Fibroblast of lung (primary cell): ENCODE measurements around the gene CLSTN2.

ENCODE experiments used
- CTCF ChIP-seq, 2 donors: IDR thresholded peaks in 1 of 2; conservative IDR thresholded peaks in 1 of 2; 1 replicate in 1 of 2; 2 replicates in 1 of 2; pipeline ENCODE4 v1.5.1; 2011 to 2012; ENCODE audit warnings: low read length in 2 of 2, control low read depth in 1 of 2, inconsistent platforms in 1 of 2, low read depth in 1 of 2, mild to moderate bottlenecking in 1 of 2
- EZH2 ChIP-seq: IDR thresholded peaks from 2 replicates; pipeline ENCODE4 v1.5.1; 2012; ENCODE audit warnings: low read length, control low read depth, mild to moderate bottlenecking; ENCODE audit errors: missing control alignments

- TF ChIP-seq CTCF (conservative IDR thresholded peaks at IDR 0.05 in 1 of 2, IDR thresholded peaks at IDR 0.05 in 1 of 2; ENCODE audit: low read depth in 1 of 2, low read length in 2 of 2) = no peak
- no peak for TF ChIP-seq EZH2
These were observed 594.6 kb downstream of the CLSTN2 start for GRCh38 chr3:140529558-140529957.
